ENCODE results near the gene APBB1IP.

- TF ChIP-seq, protein P1, sequence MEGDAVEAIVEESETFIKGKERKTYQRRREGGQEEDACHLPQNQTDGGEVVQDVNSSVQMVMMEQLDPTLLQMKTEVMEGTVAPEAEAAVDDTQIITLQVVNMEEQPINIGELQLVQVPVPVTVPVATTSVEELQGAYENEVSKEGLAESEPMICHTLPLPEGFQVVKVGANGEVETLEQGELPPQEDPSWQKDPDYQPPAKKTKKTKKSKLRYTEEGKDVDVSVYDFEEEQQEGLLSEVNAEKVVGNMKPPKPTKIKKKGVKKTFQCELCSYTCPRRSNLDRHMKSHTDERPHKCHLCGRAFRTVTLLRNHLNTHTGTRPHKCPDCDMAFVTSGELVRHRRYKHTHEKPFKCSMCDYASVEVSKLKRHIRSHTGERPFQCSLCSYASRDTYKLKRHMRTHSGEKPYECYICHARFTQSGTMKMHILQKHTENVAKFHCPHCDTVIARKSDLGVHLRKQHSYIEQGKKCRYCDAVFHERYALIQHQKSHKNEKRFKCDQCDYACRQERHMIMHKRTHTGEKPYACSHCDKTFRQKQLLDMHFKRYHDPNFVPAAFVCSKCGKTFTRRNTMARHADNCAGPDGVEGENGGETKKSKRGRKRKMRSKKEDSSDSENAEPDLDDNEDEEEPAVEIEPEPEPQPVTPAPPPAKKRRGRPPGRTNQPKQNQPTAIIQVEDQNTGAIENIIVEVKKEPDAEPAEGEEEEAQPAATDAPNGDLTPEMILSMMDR (IDR thresholded peaks at IDR 0.05; ENCODE audit: low read depth, low read length, poor library complexity, severe bottlenecking), result no peak
- no peak for TF ChIP-seq EZH2phosphoT487 (IDR thresholded peaks at IDR 0.05; ENCODE audit: borderline replicate concordance, low read length)
These were observed at the start of gene APBB1IP for GRCh38 chr10:26437637-26438461.

Data from DOHH2 (cell line).